Measurements from ENCODE around the gene DRC7.
"Not testable (repeated sequence)": the region's sequence is repeated elsewhere in the genome, so short reads cannot be mapped to it uniquely, and the experiment has no call there.

DRC7 gene

GRCh38 chr16:57711346-57711745, 16.7 kb downstream of the DRC7 start:
- no peak for DNase-seq (ENCODE audit: low read depth in 4 of 4, low spot score in 1 of 4)

- DNase-seq (ENCODE audit: low read depth in 4 of 4, low spot score in 1 of 4) = no peak
Observed at GRCh38 chr16:57711993-57712392, 17.4 kb downstream of the DRC7 start.

- not testable (repeated sequence) for DNase-seq (ENCODE audit: low read depth in 4 of 4, low spot score in 1 of 4)
Observed at GRCh38 chr16:57712569-57712968, 18.0 kb downstream of the DRC7 start.

GRCh38 chr16:57713596-57713995, 19.0 kb downstream of the DRC7 start:
- no peak for DNase-seq (ENCODE audit: low read depth in 4 of 4, low spot score in 1 of 4)

- no peak for DNase-seq (ENCODE audit: low read depth in 4 of 4, low spot score in 1 of 4)
Observed at GRCh38 chr16:57714047-57714446, 19.4 kb downstream of the DRC7 start.

- no peak for DNase-seq (ENCODE audit: low read depth in 4 of 4, low spot score in 1 of 4)
Observed at GRCh38 chr16:57720142-57720575, 25.6 kb downstream of the DRC7 start.

GRCh38 chr16:57721356-57722209, 27.0 kb downstream of the DRC7 start:
- DNase-seq (ENCODE audit: low read depth in 4 of 4, low spot score in 1 of 4) = no peak

GRCh38 chr16:57722210-57722499, 27.5 kb downstream of the DRC7 start:
- no peak for DNase-seq (ENCODE audit: low read depth in 4 of 4, low spot score in 1 of 4)

- DNase-seq (ENCODE audit: low read depth in 4 of 4, low spot score in 1 of 4) = no peak
Observed at GRCh38 chr16:57722651-57723050, 28.0 kb downstream of the DRC7 start.

GRCh38 chr16:57723170-57723569, 28.6 kb downstream of the DRC7 start:
- DNase-seq (ENCODE audit: low read depth in 4 of 4, low spot score in 1 of 4) = no peak

GRCh38 chr16:57724531-57724930, 29.9 kb downstream of the DRC7 start:
- no peak for DNase-seq (ENCODE audit: low read depth in 4 of 4, low spot score in 1 of 4)

GRCh38 chr16:57725151-57725550, 30.5 kb downstream of the DRC7 start:
- no peak for DNase-seq (ENCODE audit: low read depth in 4 of 4, low spot score in 1 of 4)

- no peak for DNase-seq (ENCODE audit: low read depth in 4 of 4, low spot score in 1 of 4)
Observed at GRCh38 chr16:57725554-57725953, 30.9 kb downstream of the DRC7 start.

GRCh38 chr16:57725976-57726375, 31.4 kb downstream of the DRC7 start:
- no peak for DNase-seq (ENCODE audit: low read depth in 4 of 4, low spot score in 1 of 4)

GRCh38 chr16:57726433-57726947, 31.9 kb downstream of the DRC7 start:
- no peak for DNase-seq (ENCODE audit: low read depth in 4 of 4, low spot score in 1 of 4)

- no peak for DNase-seq (ENCODE audit: low read depth in 4 of 4, low spot score in 1 of 4)
Observed at GRCh38 chr16:57727610-57728009, 33.0 kb downstream of the DRC7 start.

- DNase-seq (ENCODE audit: low read depth in 4 of 4, low spot score in 1 of 4) = no peak
Observed at GRCh38 chr16:57728336-57729181, 34.0 kb downstream of the DRC7 start.

GRCh38 chr16:57729182-57729484, 34.5 kb downstream of the DRC7 start:
- no peak for DNase-seq (ENCODE audit: low read depth in 4 of 4, low spot score in 1 of 4)

- DNase-seq (ENCODE audit: low read depth in 4 of 4, low spot score in 1 of 4) = not testable (repeated sequence)
Observed at GRCh38 chr16:57729852-57730251, 35.2 kb downstream of the DRC7 start.

- DNase-seq (ENCODE audit: low read depth in 4 of 4, low spot score in 1 of 4) = no peak
Observed at GRCh38 chr16:57730771-57731730, 36.4 kb downstream of the DRC7 start.

GRCh38 chr16:57732037-57732436, 37.4 kb downstream of the DRC7 start:
- no peak for DNase-seq (ENCODE audit: low read depth in 4 of 4, low spot score in 1 of 4)

Data from stimulated activated CD4-positive, alpha-beta T cell treated with anti-CD3 and anti-CD28 coated beads, Interleukin-1b, Interleukin-23, amount 100 ng/mL, for 24 hours (primary cell).